H1 (cell line): Measurements from ENCODE around the gene RSAD2. TPM values are rescaled to one million over a fixed set of nuclear protein-coding genes. Genes with fewer than 3 reads are reported as not detected.

Experiments used
- BRCA1 ChIP-seq: IDR thresholded peaks from 2 replicates; pipeline ENCODE4 v1.6.1; 2012; ENCODE audit warnings: low read depth, low read length, improper control_type of control experiment
- CTBP2 ChIP-seq: IDR thresholded peaks from 2 replicates; pipeline ENCODE4 v1.7.0; 2011; ENCODE audit warnings: borderline replicate concordance, mild to moderate bottlenecking, moderate library complexity, mixed read lengths, low read length; ENCODE audit not compliant: insufficient read depth, insufficient read length
- GABPA ChIP-seq: IDR thresholded peaks from 2 replicates; pipeline ENCODE4 v1.6.1; 2011; ENCODE audit warnings: mild to moderate bottlenecking, low read length, moderate library complexity, borderline replicate concordance; ENCODE audit not compliant: insufficient read depth
- RBBP5 ChIP-seq: IDR thresholded peaks from 2 replicates; pipeline ENCODE4 v1.7.1; 2012; ENCODE audit warnings: low read depth, mild to moderate bottlenecking, inconsistent platforms, low read length, moderate library complexity, borderline replicate concordance
- TCF12 ChIP-seq: IDR thresholded peaks from 2 replicates; pipeline ENCODE4 v1.6.1; 2011; ENCODE audit warnings: low read depth, mild to moderate bottlenecking, low read length
- polyA plus RNA-seq, 7 experiments: library from polyadenylated mRNA; depleted of rRNA in 3 of 7; stranded (reverse) in 5 of 7; unstranded in 2 of 7; fragments of >200 nt in 5 of 7; fragments of 200-250 nt in 2 of 7; gene quantifications; 1 replicate in 5 of 7; 2 replicates in 1 of 7; 4 replicates in 1 of 7; pipeline versions ENCODE4 v1.2.1 to v1.2.3, GENCODE V29; 2011 to 2013; ENCODE audit warnings: missing spikeins in 2 of 7, mixed read lengths in 2 of 7
- total RNA-seq: library from RNA; stranded (reverse); fragmentation: NEBNext Ultra II Directional; extraction: Animal tissue kit (Norgen Biotek cat#: 25700); gene quantifications from 2 replicates; pipeline ENCODE4 v1.2.1, GENCODE V29; 2021
- TF ChIP-seq, protein P1 (sequence below): IDR thresholded peaks from 2 replicates; pipeline ENCODE4 v1.6.1; 2012; ENCODE audit warnings: inconsistent platforms
- TF ChIP-seq, protein P2 (sequence below): IDR thresholded peaks from 2 replicates; pipeline ENCODE4 v1.6.1; 2011; ENCODE audit warnings: low read length, improper control_type of control experiment

The RSAD2 gene
- total and polyA plus RNA-seq, 2 of the 8 experiments (the other 6 are each of a cell fraction or from before 2014, with no cell fraction given) = not detected

DNA sequence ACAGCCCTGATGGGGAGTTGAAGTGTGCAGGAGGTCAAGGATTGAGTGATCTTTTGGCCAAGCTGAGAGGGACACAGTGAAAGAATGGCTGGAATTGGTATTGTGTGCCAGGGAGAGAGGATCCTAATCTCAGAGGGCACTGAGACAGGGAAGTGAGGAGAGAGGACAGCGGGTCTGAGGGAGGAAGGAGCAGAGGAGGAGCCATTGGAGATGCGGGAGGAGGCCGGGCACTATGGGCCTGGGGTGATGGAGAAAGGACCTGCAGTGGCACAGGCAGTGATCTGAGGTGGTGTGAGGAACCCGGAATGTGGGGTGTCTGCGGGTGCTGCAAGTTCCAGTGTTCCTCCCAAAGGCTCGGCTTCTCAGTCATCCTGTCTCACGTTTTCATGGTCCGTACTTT is 66.4 kb downstream of the RSAD2 start (continued):
- TF ChIP-seq RBBP5 (no peak), TCF12 (no peak), GABPA (no peak), CTBP2 (no peak), BRCA1 (no peak)
- TF ChIP-seq, protein P1, sequence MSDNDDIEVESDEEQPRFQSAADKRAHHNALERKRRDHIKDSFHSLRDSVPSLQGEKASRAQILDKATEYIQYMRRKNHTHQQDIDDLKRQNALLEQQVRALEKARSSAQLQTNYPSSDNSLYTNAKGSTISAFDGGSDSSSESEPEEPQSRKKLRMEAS = no peak
- TF ChIP-seq, protein P2, sequence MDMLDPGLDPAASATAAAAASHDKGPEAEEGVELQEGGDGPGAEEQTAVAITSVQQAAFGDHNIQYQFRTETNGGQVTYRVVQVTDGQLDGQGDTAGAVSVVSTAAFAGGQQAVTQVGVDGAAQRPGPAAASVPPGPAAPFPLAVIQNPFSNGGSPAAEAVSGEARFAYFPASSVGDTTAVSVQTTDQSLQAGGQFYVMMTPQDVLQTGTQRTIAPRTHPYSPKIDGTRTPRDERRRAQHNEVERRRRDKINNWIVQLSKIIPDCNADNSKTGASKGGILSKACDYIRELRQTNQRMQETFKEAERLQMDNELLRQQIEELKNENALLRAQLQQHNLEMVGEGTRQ = no peak
